Smooth muscle cell (in vitro differentiated cells): ENCODE data around the gene HCRTR1. TPM values are rescaled to one million over a fixed set of nuclear protein-coding genes. Genes with fewer than 3 reads are reported as not detected.

ENCODE experiments used
- DNase-seq: peaks from one replicate; lab custom pipeline; 2025; ENCODE audit not compliant: unreplicated experiment; lab: John Stamatoyannopoulos, UW
- H2AFZ ChIP-seq: fragments of 200-600 bp; sonication (generic); 2 replicates; pipeline ENCODE4 v1.6.0; 2016; ENCODE audit warnings: antibody characterized with exemption, low read depth, mild to moderate bottlenecking
- H3F3A ChIP-seq: fragments of 200-600 bp; sonication (generic); 2 replicates; pipeline ENCODE4 v1.6.0; 2017; ENCODE audit warnings: antibody characterized with exemption, low read depth
- H3K27ac ChIP-seq: fragments of 200-600 bp; sonication (generic); 2 replicates; pipeline ENCODE4 v1.5.1; 2016; ENCODE audit warnings: low read depth, mild to moderate bottlenecking
- H3K27me3 ChIP-seq: fragments of 200-600 bp; sonication (generic); 2 replicates; pipeline ENCODE4 v1.6.1; 2016; ENCODE audit warnings: low read depth, mild to moderate bottlenecking
- H3K36me3 ChIP-seq: fragments of 200-600 bp; sonication (generic); 2 replicates; pipeline ENCODE4 v1.5.1; 2016; ENCODE audit warnings: low read depth
- H3K4me1 ChIP-seq: fragments of 200-600 bp; sonication (generic); 2 replicates; pipeline ENCODE4 v1.5.1; 2016; ENCODE audit warnings: low read depth
- H3K4me2 ChIP-seq: fragments of 200-600 bp; sonication (generic); 2 replicates; pipeline ENCODE4 v1.6.0; 2016; ENCODE audit warnings: mild to moderate bottlenecking
- H3K4me3 ChIP-seq: fragments of 200-600 bp; sonication (generic); 2 replicates; pipeline ENCODE4 v1.5.1; 2016; ENCODE audit warnings: mild to moderate bottlenecking
- H3K79me2 ChIP-seq: fragments of 200-600 bp; sonication (generic); 2 replicates; pipeline ENCODE4 v1.6.0; 2016; ENCODE audit warnings: low read depth, mild to moderate bottlenecking
- H3K9ac ChIP-seq: fragments of 200-600 bp; sonication (generic); 2 replicates; pipeline ENCODE4 v1.6.0; 2016; ENCODE audit warnings: low read depth
- H3K9me3 ChIP-seq: fragments of 200-600 bp; sonication (generic); replicated peaks from 2 replicates; pipeline ENCODE4 v1.5.1; 2016; ENCODE audit warnings: low read depth
- H4K20me1 ChIP-seq: fragments of 200-600 bp; sonication (generic); 2 replicates; pipeline ENCODE4 v1.6.0; 2016; ENCODE audit warnings: low read depth
- CTCF ChIP-seq: fragments of 200-600 bp; sonication (generic); IDR thresholded peaks from 2 replicates; pipeline ENCODE4 v1.5.1; 2017; ENCODE audit warnings: borderline replicate concordance, mild to moderate bottlenecking, antibody characterized with exemption; ENCODE audit not compliant: insufficient read depth, poor library complexity, severe bottlenecking
- WGBS: methylation state at CpG from one replicate; pipeline ENCODE4 v1.1.7; 2016; ENCODE audit warnings: low lambda C conversion rate; 5-methylcytosine and 5-hydroxymethylcytosine counted together
- polyA plus RNA-seq: library from polyadenylated mRNA; unstranded; fragments of >200 nt; fragmentation: Nextera tagmentation; extraction: Ambion mirVana; gene quantifications from 2 replicates; pipeline ENCODE4 v1.2.1, GENCODE V29; 2016
- total RNA-seq: library from RNA; depleted of rRNA; stranded (reverse); fragments of >200 nt; gene quantifications from 2 replicates; pipeline ENCODE4 v1.2.3, GENCODE V29; 2014

HCRTR1 gene
- total and polyA plus RNA-seq, 2 experiments from 2014 or later, result 2.0 TPM; not detected in 1

DNA sequence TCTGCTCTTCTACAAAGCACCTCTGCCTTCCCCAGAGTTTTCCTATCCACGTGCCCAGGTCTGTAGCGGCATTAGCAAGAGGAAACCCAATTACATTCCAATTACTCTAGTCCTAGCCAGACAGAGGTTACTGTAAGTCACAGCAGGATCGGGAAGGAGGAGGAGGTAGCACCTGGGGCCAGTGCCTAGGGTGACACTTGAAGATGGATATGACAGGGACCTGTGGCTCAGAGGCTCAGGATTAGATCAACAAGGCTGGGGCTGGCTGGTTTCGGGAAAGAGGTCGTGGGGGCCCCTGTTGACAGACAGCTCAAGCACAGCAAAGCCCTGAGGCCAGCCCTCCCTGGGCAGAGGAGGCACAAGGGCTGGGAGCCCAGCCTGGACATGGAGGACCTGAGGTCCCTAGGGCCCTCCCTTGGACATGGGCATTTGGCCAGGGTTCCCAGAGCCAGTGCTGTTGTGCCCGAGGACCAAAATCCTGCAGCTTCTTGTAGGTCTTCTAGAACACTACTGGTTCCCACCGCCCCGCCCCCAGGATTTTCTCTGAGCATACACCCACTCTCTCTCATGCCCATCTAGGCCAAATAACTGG is 3.0 kb upstream of the HCRTR1 start:
- Histone ChIP-seq H3F3A (no peaks in the 10 kb centered on the region), H3K9me3 (no peaks in the 10 kb centered on the region), H3K27ac (no peak overlapping the region), H3K4me3 (no peak overlapping the region), H3K27me3 (peaks cover 8% of the 10 kb centered on the region), H3K4me1 (no peaks in the 10 kb centered on the region), H4K20me1 (no peaks in the 10 kb centered on the region), H3K9ac (no peak overlapping the region), H2AFZ (no peak overlapping the region), H3K4me2 (no peak overlapping the region), H3K79me2 (no peaks in the 10 kb centered on the region), H3K36me3 (no peaks in the 10 kb centered on the region)
- 74% methylated on average over 8 of the region's 8 CpGs for WGBS
- no peak for TF ChIP-seq CTCF
- no peak for DNase-seq

DNA sequence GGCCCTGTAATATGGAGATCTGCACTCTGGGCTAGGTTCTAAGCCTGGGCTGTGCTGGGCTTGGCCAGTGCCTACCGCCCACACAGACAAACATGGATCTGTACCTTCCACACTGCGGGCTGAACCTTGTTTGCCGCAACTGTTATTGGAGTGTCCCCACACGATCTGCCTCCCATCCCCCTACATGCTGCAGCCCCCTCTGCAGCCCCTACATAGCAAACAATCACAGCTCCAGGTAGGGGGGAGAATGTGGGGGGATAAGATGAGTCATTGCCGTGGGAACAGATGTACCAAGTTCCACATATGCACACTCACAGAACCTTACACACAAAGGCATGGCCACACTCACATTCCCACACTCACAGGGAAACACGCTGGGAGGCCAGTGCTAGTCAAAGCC is 2.1 kb upstream of the HCRTR1 start:
- WGBS, result 92% methylated on average over 5 of the region's 6 CpGs

DNA sequence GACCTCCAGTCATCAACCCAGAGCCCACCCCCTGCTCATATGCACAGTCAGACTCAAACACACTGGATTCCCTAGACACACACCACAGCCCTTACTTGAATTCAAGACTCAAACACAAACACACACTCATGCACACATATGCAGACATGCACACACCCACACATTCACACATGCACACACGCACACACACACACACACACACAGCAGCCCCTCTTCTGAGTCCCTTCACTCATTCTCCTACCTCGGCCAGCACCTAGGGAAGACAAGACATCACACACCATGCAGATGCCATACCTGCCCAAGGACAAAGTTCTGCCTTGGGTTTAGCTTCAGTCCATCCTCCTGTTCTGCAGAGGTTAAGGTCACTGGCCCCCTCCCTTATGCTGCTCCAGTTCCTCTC is 1.6 kb upstream of the HCRTR1 start:
- no peak for TF ChIP-seq CTCF
- H4K20me1 ChIP-seq, result no peaks in the 10 kb centered on the region
- no peaks in the 10 kb centered on the region for H3K4me1 ChIP-seq
- WGBS, result 90% methylated on average over 2 of the region's 2 CpGs
- H3K27me3 ChIP-seq, result peaks cover 8% of the 10 kb centered on the region
- no peaks in the 10 kb centered on the region for H3K36me3 ChIP-seq
- H3K4me2 ChIP-seq, result no peak overlapping the region
- DNase-seq, result no peak
- no peaks in the 10 kb centered on the region for H3K9me3 ChIP-seq
- H3F3A ChIP-seq, result no peaks in the 10 kb centered on the region
- no peaks in the 10 kb centered on the region for H3K79me2 ChIP-seq
- no peak overlapping the region for H3K9ac ChIP-seq
- no peak overlapping the region for H2AFZ ChIP-seq
- no peak overlapping the region for H3K4me3 ChIP-seq
- H3K27ac ChIP-seq, result no peak overlapping the region

More for the DNA sequence above, 2.1 kb upstream of the HCRTR1 start:
- H3K27me3 ChIP-seq, result peaks cover 8% of the 10 kb centered on the region
- no peak overlapping the region for H3K9ac ChIP-seq
- no peaks in the 10 kb centered on the region for H3K4me1 ChIP-seq
- no peaks in the 10 kb centered on the region for H3K36me3 ChIP-seq
- no peak overlapping the region for H2AFZ ChIP-seq
- H3K4me2 ChIP-seq, result no peak overlapping the region
- no peak for DNase-seq
- H3K4me3 ChIP-seq, result no peak overlapping the region
- no peaks in the 10 kb centered on the region for H3F3A ChIP-seq
- no peak for TF ChIP-seq CTCF
- H4K20me1 ChIP-seq, result no peaks in the 10 kb centered on the region
- no peak overlapping the region for H3K27ac ChIP-seq
- no peaks in the 10 kb centered on the region for H3K9me3 ChIP-seq
- H3K79me2 ChIP-seq, result no peaks in the 10 kb centered on the region
